ENCODE results near the gene SNRPB.

SNRPB gene

GRCh38 chr20:2421247-2421646, 49.3 kb downstream of the SNRPB start:
- no peak overlapping the region for H3K4me3 ChIP-seq (ENCODE audit: low read length)
- TF ChIP-seq CTCF (conservative IDR thresholded peaks at IDR 0.05; ENCODE audit: low read depth, low read length): peak; percentile 29
- DNase-seq (ENCODE audit: low read depth): no peak

DNA sequence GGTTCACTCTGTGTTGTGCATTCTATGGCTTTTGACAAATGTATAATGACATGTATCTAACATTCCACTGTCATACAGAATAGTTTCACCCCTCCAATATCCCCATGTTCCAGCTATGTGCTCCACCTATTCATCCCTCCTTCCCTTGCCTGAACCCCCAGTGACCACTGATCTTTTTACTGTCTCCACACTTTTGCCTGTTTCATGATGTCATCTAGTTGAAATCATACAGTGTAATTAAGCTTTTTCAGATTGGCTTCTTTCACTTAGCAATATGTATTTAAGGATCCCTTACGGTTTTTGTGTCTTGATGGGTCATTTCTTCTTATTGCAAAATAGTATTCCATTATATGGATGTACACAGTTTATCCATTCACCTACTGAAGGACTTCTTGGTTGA, 50.1 kb downstream of the SNRPB start:
- DNase-seq (ENCODE audit: low read depth): no peak
- TF ChIP-seq CTCF (conservative IDR thresholded peaks at IDR 0.05; ENCODE audit: low read depth, low read length): no peak
- no peak overlapping the region for H3K4me3 ChIP-seq (ENCODE audit: low read length)

- DNase-seq (ENCODE audit: low read depth): no peak
- no peak for TF ChIP-seq CTCF (conservative IDR thresholded peaks at IDR 0.05; ENCODE audit: low read depth, low read length)
- no peak overlapping the region for H3K4me3 ChIP-seq (ENCODE audit: low read length)
Observed at GRCh38 chr20:2418388-2418787, 52.2 kb downstream of the SNRPB start.

DNA sequence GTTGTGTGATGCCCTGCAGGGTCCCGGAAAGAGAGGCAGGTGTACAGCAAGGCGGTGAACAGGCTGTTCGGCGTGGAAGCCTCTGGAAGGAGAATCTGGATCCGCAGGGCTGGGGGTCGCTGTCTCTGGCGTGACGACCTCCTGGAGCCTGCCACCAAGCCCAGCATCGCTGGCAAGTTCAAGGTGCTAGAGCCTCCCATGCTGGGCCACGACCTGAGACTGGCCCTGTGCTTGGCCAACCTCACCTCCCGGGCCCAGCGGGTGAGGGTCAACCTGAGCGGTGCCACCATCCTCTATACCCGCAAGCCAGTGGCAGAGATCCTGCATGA, 53.4 kb downstream of the SNRPB start:
- TF ChIP-seq CTCF (conservative IDR thresholded peaks at IDR 0.05; ENCODE audit: low read depth, low read length): no peak

DNA sequence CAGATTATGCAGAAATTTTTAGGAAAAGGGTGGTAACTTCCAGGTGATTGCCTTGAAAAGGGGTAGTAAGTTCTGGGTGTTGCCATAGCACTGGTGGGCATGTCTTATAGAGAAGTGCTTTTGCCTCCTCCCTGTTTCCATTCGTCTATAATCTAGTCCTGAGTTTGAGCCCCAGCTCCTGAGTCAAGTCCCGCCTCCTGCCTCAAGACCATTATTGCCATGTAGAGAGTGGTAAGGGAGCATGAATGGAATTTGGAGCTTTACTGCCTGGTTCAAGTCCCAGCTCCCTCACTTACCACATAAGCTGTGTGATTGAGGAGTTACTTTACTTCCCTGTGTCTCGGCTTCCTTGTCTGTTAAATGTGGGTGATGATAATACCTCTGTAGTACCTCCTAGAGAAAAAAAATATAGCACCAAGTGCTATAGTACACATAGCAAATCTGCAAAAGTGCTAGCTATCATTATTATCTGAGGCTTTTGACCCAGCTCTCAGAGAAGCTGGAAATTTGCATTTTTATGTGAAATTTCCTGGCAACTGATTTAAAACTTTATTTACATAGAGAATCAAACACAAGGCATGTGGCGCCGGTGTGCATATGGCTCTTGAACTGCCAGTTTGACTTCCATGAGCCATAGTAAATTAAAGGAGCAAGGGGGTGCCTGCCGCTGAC, 53.9 kb downstream of the SNRPB start:
- no peak for DNase-seq (ENCODE audit: low read depth)
- no peak for TF ChIP-seq CTCF (conservative IDR thresholded peaks at IDR 0.05; ENCODE audit: low read depth, low read length)
- H3K4me3 ChIP-seq (ENCODE audit: low read length): no peak overlapping the region

More for the DNA sequence above, 53.4 kb downstream of the SNRPB start:
- H3K4me3 ChIP-seq (ENCODE audit: low read length): no peak overlapping the region
- no peak for DNase-seq (ENCODE audit: low read depth)

Data from retinal pigment epithelial cell (primary cell).